ENCODE measurements around the gene TMEM175. TPM values are rescaled to one million over a fixed set of nuclear protein-coding genes. Genes with fewer than 3 reads are reported as not detected.
A peak's percentile ranks its signal among the peaks of the same experiment; 100 is the strongest.

The TMEM175 gene
- total and polyA plus RNA-seq, 9 of the 15 experiments (the other 6 are each of a cell fraction or from before 2014, with no cell fraction given), result 0.13 to 30.9 (median 9.4) TPM

- Histone ChIP-seq H3K4me3 (no peak overlapping the region), H3K9ac (ENCODE audit: insufficient read depth in 1 of 2, low read depth in 2 of 2, low read length in 2 of 2) (no peak overlapping the region), H3K4me2 (ENCODE audit: insufficient read depth, low read length) (no peak overlapping the region), H3K9me3 (replicated peaks; ENCODE audit: control insufficient read depth, insufficient read depth, low read depth, low read length) (peaks cover 6% of the 10 kb centered on the region), H3K79me2 (ENCODE audit: control insufficient read depth, insufficient read depth, low read length) (no peaks in the 10 kb centered on the region), H2AFZ (ENCODE audit: low read depth, low read length) (no peak overlapping the region), H3K9me1 (ENCODE audit: control insufficient read depth, insufficient read depth, low read length) (no peaks in the 10 kb centered on the region), H3K4me1 (replicated peaks in 1 of 2; ENCODE audit: control insufficient read depth in 2 of 2, insufficient read depth in 2 of 2, low read length in 2 of 2) (peaks cover 0 to 22% of the 10 kb centered on the region in 2 experiments; a peak in 1 of 5 replicates), H3K27me3 (ENCODE audit: control insufficient read depth in 2 of 2, insufficient read depth in 2 of 2, low read length in 2 of 2) (no peaks in the 10 kb centered on the region), H4K20me1 (replicated peaks; ENCODE audit: control insufficient read depth, insufficient read depth, low read length) (no peaks in the 10 kb centered on the region), H3K36me3 (ENCODE audit: control insufficient read depth, insufficient read depth, low read length) (peaks cover 81% of the 10 kb centered on the region; the same call in 2 of the 3 replicates), H3K27ac (ENCODE audit: extremely low read depth, low read depth, low read length) (no peak overlapping the region)
- ATAC-seq (no peak), DNase-seq (ENCODE audit: extremely low read depth in 1 of 4, low spot score in 3 of 4) (no peak), FAIRE-seq (no peak)
- in situ Hi-C loops (cut with MboI) (no loop called here), intact Hi-C loops (cut with micrococcal nuclease) (no loop called here)
- TF ChIP-seq DPF2 (IDR thresholded peaks at IDR 0.05), result no peak
- no peak for TF ChIP-seq NR2C1 (IDR thresholded peaks at IDR 0.05)
- no peak for TF ChIP-seq NR2C1 (tag; IDR thresholded peaks at IDR 0.05)
- no peak for TF ChIP-seq NR2F6 (CRISPR knock-in tag; IDR thresholded peaks at IDR 0.05)
- TF ChIP-seq RBM22 (IDR thresholded peaks at IDR 0.05; ENCODE audit: low read depth, low read length, poor library complexity, severe bottlenecking), result no peak
- no peak for TF ChIP-seq E2F5 (CRISPR knock-in tag; IDR thresholded peaks at IDR 0.05)
- peak; percentile 24; the same call in 1 of the 2 replicates for TF ChIP-seq POLR2G (IDR thresholded peaks at IDR 0.05; ENCODE audit: low read depth, low read length)
- no peak for TF ChIP-seq SAP30 (IDR thresholded peaks at IDR 0.05; ENCODE audit: borderline replicate concordance, insufficient read depth, low read depth, low read length, poor library complexity, severe bottlenecking)
- TF ChIP-seq GATA2 (CRISPR knock-in tag; IDR thresholded peaks at IDR 0.05), result no peak
- BruUV-seq (replicated peaks), result no TSS peak
- ChIA-PET POLR2A (interaction anchor here (0.6 kb wide), 1 partner anchor 311 kb away, joined by 3 read pairs; no protein-coding TSS in a partner anchor), CTCF (ENCODE audit: low intra/inter-chr PET ratio) (no interaction called here)
- 96% methylated on average over 12 of the region's 22 CpGs for WGBS (ENCODE audit: insufficient coverage, low coverage, missing lambda C conversion rate)
Observed at GRCh38 chr4:890036-890695, 42.1 kb upstream of the TMEM175 start.

Measured in K562 (cell line).